OCI-LY7 (cell line): ENCODE measurements around the gene RBL2.

Source experiments
- CTCF ChIP-seq: fragments of 200-600 bp; sonication (generic); conservative IDR thresholded peaks from 2 replicates; pipeline ENCODE4 v1.5.1; 2014; ENCODE audit warnings: mild to moderate bottlenecking, antibody characterized with exemption, low read length, moderate library complexity, mixed read lengths
- EZH2phosphoT487 ChIP-seq: fragments of 200-600 bp; sonication (generic); IDR thresholded peaks from 2 replicates; pipeline ENCODE4 v1.6.1; 2018; ENCODE audit warnings: low read depth, borderline replicate concordance, mild to moderate bottlenecking, mixed run types, antibody characterized with exemption, low read length, moderate library complexity, mixed read lengths

DNA sequence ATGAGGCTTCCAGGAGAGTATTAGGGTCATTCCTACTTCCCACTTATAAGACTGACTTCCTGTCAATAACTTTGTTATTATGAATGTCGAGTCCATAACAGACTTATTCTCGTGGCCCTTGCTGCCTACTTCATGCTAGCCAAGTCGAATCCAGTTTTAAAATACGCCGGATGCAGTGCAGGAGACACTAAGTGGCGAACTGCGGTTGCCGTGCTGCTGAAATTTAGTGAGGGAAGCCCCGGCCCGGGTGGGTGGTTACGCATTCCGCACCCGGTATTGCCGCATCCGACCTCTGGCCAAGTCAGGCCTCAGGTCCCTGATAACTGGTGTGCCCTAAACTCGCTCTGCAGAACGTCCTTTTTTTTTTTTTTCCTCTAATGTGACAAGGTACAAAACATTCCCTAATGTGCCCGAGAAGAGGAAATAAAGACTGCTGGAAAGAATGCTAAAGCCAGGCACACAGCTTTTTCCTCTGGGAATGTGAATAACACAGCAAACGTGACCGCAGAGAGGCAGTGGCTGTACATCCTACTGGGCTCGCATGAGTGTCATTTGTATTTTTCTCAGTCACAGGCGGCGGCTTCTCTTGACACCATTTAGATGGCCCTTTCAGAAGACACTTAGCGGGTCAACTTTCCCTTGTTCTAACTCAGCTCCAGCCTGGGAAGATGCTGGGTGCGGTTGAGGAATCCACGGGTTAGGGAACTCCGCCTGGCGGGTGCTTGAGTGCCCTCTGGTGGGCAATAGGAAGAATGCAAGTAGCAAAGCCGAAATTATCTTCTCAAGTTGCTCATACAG, 75.8 kb downstream of the RBL2 start:
- TF ChIP-seq CTCF (peak; percentile 98), EZH2phosphoT487 (no peak)
